Kidney epithelial cell (primary cell): Measurements from ENCODE around the gene FANCE. TPM values are rescaled to one million over a fixed set of nuclear protein-coding genes. Genes with fewer than 3 reads are reported as not detected.

ENCODE experiments used
- DNase-seq: peaks from one replicate; pipeline ENCODE4 v3.0.0-alpha.2; 2010; ENCODE audit warnings: low read depth
- H3K27me3 ChIP-seq: 2 replicates; pipeline ENCODE4 v1.6.0; 2011; ENCODE audit warnings: low read length; ENCODE audit not compliant: control insufficient read depth, insufficient read depth
- H3K36me3 ChIP-seq: 2 replicates; pipeline ENCODE4 v1.5.1; 2011; ENCODE audit warnings: low read length; ENCODE audit not compliant: control insufficient read depth, insufficient read depth
- H3K4me3 ChIP-seq: 2 replicates; pipeline ENCODE4 v1.5.1; 2011; ENCODE audit warnings: low read depth, mild to moderate bottlenecking, control low read depth, low read length
- CTCF ChIP-seq: IDR thresholded peaks from 2 replicates; pipeline ENCODE4 v1.5.1; 2011; ENCODE audit warnings: mild to moderate bottlenecking, moderate library complexity, low read length, control low read depth, inconsistent platforms; ENCODE audit not compliant: insufficient read depth, poor library complexity, severe bottlenecking
- total RNA-seq: library from RNA; depleted of rRNA; stranded (reverse); fragments of >200 nt; gene quantifications from 2 replicates; pipeline ENCODE4 v1.2.3, GENCODE V29; 2015

FANCE gene
- total RNA-seq, 1 donor from 2014 or later: 5.8 TPM

GRCh38 chr6:35494161-35494563, 42.0 kb downstream of the FANCE start:
- H3K4me3 ChIP-seq: no peak overlapping the region
- no peak for TF ChIP-seq CTCF
- no peak for DNase-seq

GRCh38 chr6:35495258-35496035, 43.3 kb downstream of the FANCE start:
- Histone ChIP-seq H3K4me3 (peak overlapping the region; percentile 59), H3K27me3 (no peaks in the 10 kb centered on the region), H3K36me3 (no peaks in the 10 kb centered on the region)
- TF ChIP-seq CTCF: no peak
- no peak for DNase-seq

More at GRCh38 chr6:35494161-35494563, 42.0 kb downstream of the FANCE start:
- no peaks in the 10 kb centered on the region for H3K36me3 ChIP-seq
- H3K27me3 ChIP-seq: no peaks in the 10 kb centered on the region

GRCh38 chr6:35496036-35496840, 44.1 kb downstream of the FANCE start:
- DNase-seq: no peak
- H3K36me3 ChIP-seq: no peaks in the 10 kb centered on the region
- H3K4me3 ChIP-seq: peak overlapping the region; percentile 59
- H3K27me3 ChIP-seq: no peaks in the 10 kb centered on the region
- no peak for TF ChIP-seq CTCF

GRCh38 chr6:35496841-35497570, 44.9 kb downstream of the FANCE start, which contains the start of gene TEAD3:
TEAD3 (minus strand) TSS chr6:35497079.
- TF ChIP-seq CTCF: no peak
- no peaks in the 10 kb centered on the region for H3K36me3 ChIP-seq
- H3K27me3 ChIP-seq: no peaks in the 10 kb centered on the region
- H3K4me3 ChIP-seq: peak within 1 kb of the TSS; percentile 59
- no peak for DNase-seq

- TF ChIP-seq CTCF: no peak
- Histone ChIP-seq H3K36me3 (no peaks in the 10 kb centered on the region), H3K27me3 (no peaks in the 10 kb centered on the region), H3K4me3 (peak overlapping the region; percentile 59)
- DNase-seq: no peak
Measured at GRCh38 chr6:35497571-35498421, 45.7 kb downstream of the FANCE start.
